ENCODE measurements around the gene VANGL2. TPM values are rescaled to one million over a fixed set of nuclear protein-coding genes. Genes with fewer than 3 reads are reported as not detected.

The VANGL2 gene
- polyA plus RNA-seq, 1 donor from 2014 or later: 22.6 TPM

DNA sequence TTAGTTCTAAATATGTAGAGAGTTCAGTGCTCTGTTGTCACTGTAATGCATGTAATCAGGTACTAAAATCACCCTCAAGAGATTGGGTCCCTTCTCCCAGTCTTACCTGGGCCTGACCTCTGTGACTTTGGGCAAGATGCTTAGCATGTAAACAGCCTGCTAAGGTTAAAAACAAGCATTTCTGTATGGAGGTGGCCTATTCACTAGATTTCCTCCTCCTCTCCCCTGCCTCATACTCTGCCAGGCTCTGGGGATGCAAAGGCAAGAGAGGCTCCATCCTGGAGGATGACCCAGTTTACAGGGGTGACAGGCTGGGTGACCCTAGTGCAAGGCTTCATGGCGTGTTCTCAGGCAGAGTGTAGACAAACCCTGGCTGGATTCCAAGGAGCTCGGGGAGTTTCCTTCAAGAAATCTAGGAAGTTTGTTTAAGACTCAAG lies 28.8 kb downstream of the VANGL2 start:
- no peak for TF ChIP-seq TAF1 (IDR thresholded peaks at IDR 0.05; ENCODE audit: low read depth)
- no peak for TF ChIP-seq SMC3 (conservative IDR thresholded peaks at IDR 0.05; ENCODE audit: poor library complexity)
- no peak for TF ChIP-seq EZH2 (IDR thresholded peaks at IDR 0.05; ENCODE audit: borderline replicate concordance, insufficient read depth, low read length, poor library complexity, severe bottlenecking)
- TF ChIP-seq RAD21 (conservative IDR thresholded peaks at IDR 0.05): no peak
- no peak for TF ChIP-seq POLR2AphosphoS5 (IDR thresholded peaks at IDR 0.05)
- no peak for TF ChIP-seq MXI1 (conservative IDR thresholded peaks at IDR 0.05; ENCODE audit: poor library complexity, severe bottlenecking)
- no peak overlapping the region for H3K9ac ChIP-seq (ENCODE audit: low read length)
- H2AFZ ChIP-seq (ENCODE audit: low read depth, low read length): no peak overlapping the region
- no peaks in the 10 kb centered on the region for H4K20me1 ChIP-seq (ENCODE audit: insufficient read depth)
- no peaks in the 10 kb centered on the region for H3F3A ChIP-seq (ENCODE audit: insufficient read depth, low read length, poor library complexity, severe bottlenecking)
- H3K36me3 ChIP-seq (ENCODE audit: insufficient read depth, low read length): no peaks in the 10 kb centered on the region
- no peaks in the 10 kb centered on the region for H3K9me3 ChIP-seq (ENCODE audit: low read length)
- H3K9me2 ChIP-seq (ENCODE audit: insufficient read depth, low read length): no peaks in the 10 kb centered on the region
- no peak overlapping the region for H3K4me2 ChIP-seq (ENCODE audit: low read length)
- no peaks in the 10 kb centered on the region for H3K27me3 ChIP-seq (ENCODE audit: insufficient read depth, low read depth, low read length)
- H3K79me2 ChIP-seq (replicated peaks; ENCODE audit: insufficient read depth, low read length): no peaks in the 10 kb centered on the region
- no peak overlapping the region for H3K27ac ChIP-seq (ENCODE audit: low read length)
- H3K4me3 ChIP-seq (ENCODE audit: low read length): no peak overlapping the region

DNA sequence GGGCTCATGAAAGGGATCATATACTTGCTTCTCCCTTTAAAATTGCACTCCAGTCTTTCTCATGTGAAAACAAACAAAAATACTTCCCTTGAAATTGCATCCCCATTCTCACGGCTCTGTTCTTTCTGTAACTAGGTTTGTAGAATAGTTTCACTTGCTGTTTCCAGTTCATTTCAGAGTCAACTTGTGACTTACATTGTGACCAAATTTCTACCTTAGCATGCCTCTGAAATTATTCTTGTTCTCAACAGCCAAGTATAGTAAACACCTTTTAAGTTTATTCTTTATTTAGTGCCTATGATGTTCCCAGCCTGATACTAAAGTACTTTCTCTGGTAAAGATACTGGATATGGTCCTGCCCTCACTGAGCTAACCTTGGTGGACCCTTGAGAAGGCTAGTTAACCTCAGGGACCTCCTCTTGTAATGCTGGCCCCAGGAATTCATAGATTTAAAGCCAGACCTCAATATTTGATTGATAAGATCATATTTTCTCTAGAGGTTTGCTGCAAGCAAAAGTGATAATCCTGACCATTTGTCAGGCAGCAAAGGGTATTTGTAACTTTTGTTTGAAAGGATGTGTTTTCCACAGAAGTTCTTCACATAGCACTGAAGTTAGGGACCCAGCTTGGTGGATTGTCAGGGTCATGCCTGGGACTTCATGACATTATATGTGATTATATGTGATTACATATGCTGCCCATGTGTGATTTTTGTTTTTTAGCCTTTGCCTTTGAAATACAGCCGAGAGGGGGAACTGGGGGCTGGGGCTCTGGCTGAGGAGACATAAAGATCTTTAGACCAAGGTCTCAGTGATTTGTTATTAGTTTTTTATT lies 29.6 kb downstream of the VANGL2 start:
- Histone ChIP-seq H2AFZ (ENCODE audit: low read depth, low read length) (no peak overlapping the region), H3K27ac (ENCODE audit: low read length) (no peak overlapping the region), H3K9ac (ENCODE audit: low read length) (no peak overlapping the region), H3F3A (ENCODE audit: insufficient read depth, low read length, poor library complexity, severe bottlenecking) (no peaks in the 10 kb centered on the region), H3K36me3 (ENCODE audit: insufficient read depth, low read length) (no peaks in the 10 kb centered on the region), H3K4me3 (ENCODE audit: low read length) (no peak overlapping the region), H3K27me3 (ENCODE audit: insufficient read depth, low read depth, low read length) (no peaks in the 10 kb centered on the region), H3K9me3 (ENCODE audit: low read length) (no peaks in the 10 kb centered on the region), H3K79me2 (replicated peaks; ENCODE audit: insufficient read depth, low read length) (no peaks in the 10 kb centered on the region), H4K20me1 (ENCODE audit: insufficient read depth) (no peaks in the 10 kb centered on the region), H3K4me2 (ENCODE audit: low read length) (no peak overlapping the region), H3K9me2 (ENCODE audit: insufficient read depth, low read length) (no peaks in the 10 kb centered on the region)
- TF ChIP-seq POLR2AphosphoS5 (IDR thresholded peaks at IDR 0.05): no peak
- TF ChIP-seq, protein P1, sequence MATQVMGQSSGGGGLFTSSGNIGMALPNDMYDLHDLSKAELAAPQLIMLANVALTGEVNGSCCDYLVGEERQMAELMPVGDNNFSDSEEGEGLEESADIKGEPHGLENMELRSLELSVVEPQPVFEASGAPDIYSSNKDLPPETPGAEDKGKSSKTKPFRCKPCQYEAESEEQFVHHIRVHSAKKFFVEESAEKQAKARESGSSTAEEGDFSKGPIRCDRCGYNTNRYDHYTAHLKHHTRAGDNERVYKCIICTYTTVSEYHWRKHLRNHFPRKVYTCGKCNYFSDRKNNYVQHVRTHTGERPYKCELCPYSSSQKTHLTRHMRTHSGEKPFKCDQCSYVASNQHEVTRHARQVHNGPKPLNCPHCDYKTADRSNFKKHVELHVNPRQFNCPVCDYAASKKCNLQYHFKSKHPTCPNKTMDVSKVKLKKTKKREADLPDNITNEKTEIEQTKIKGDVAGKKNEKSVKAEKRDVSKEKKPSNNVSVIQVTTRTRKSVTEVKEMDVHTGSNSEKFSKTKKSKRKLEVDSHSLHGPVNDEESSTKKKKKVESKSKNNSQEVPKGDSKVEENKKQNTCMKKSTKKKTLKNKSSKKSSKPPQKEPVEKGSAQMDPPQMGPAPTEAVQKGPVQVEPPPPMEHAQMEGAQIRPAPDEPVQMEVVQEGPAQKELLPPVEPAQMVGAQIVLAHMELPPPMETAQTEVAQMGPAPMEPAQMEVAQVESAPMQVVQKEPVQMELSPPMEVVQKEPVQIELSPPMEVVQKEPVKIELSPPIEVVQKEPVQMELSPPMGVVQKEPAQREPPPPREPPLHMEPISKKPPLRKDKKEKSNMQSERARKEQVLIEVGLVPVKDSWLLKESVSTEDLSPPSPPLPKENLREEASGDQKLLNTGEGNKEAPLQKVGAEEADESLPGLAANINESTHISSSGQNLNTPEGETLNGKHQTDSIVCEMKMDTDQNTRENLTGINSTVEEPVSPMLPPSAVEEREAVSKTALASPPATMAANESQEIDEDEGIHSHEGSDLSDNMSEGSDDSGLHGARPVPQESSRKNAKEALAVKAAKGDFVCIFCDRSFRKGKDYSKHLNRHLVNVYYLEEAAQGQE (IDR thresholded peaks at IDR 0.05; ENCODE audit: borderline replicate concordance): no peak
- TF ChIP-seq, protein P2, sequence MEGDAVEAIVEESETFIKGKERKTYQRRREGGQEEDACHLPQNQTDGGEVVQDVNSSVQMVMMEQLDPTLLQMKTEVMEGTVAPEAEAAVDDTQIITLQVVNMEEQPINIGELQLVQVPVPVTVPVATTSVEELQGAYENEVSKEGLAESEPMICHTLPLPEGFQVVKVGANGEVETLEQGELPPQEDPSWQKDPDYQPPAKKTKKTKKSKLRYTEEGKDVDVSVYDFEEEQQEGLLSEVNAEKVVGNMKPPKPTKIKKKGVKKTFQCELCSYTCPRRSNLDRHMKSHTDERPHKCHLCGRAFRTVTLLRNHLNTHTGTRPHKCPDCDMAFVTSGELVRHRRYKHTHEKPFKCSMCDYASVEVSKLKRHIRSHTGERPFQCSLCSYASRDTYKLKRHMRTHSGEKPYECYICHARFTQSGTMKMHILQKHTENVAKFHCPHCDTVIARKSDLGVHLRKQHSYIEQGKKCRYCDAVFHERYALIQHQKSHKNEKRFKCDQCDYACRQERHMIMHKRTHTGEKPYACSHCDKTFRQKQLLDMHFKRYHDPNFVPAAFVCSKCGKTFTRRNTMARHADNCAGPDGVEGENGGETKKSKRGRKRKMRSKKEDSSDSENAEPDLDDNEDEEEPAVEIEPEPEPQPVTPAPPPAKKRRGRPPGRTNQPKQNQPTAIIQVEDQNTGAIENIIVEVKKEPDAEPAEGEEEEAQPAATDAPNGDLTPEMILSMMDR (IDR thresholded peaks at IDR 0.05; ENCODE audit: poor library complexity, severe bottlenecking): no peak
- TF ChIP-seq TAF1 (IDR thresholded peaks at IDR 0.05; ENCODE audit: low read depth): no peak

Data from neural cell (in vitro differentiated cells).